Measurements from ENCODE around the gene KLLN.
"Not testable (repeated sequence)": the region's sequence is repeated elsewhere in the genome, so short reads cannot be mapped to it uniquely, and the experiment has no call there.

KLLN gene

DNA sequence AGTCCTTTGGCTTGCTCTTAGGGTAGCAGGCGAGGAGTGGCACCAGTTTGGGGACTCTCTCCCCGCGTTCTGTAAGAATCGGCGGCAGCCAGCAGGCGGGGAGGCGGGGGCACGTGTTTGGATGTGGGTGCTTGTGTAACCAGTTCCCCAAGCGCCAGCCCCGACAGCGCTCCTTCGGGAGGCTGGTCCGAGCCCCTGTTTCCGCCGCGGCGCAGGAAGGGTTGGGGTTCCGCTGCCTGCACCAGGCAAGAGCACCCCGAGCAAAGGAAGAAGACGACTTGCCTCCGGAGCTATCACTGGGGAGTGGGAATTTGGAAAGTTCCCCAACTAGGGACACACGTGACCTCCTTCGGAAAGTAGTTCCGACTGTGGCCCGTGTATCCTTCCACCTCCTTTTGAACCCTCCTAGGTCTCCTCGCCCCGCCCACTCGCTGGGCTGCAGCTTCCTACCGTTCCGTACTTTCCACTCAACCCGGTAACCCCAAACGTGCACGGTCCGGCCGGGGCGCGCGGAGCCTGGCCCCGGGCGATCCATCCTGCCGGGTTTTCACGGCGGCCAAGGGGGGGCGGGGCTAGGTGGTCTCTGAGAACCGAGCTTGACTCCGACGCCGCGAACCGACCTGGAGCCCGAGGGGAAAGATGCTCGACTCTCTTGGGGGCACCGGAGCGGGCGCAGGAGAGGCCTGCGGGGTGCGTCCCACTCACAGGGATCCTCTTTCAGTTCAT is 1.2 kb downstream of the KLLN start:
- Histone ChIP-seq H3K4me1 (peaks cover 6% of the 10 kb centered on the region; the same call in 1 of the 2 replicates), H3K9me3 (no peaks in the 10 kb centered on the region), H3K27me3 (no peaks in the 10 kb centered on the region), H3K4me3 (ENCODE audit: low read depth, low read length) (peak overlapping the region; percentile 99), H3K36me3 (peaks cover 3% of the 10 kb centered on the region)
- TF ChIP-seq, protein P1, sequence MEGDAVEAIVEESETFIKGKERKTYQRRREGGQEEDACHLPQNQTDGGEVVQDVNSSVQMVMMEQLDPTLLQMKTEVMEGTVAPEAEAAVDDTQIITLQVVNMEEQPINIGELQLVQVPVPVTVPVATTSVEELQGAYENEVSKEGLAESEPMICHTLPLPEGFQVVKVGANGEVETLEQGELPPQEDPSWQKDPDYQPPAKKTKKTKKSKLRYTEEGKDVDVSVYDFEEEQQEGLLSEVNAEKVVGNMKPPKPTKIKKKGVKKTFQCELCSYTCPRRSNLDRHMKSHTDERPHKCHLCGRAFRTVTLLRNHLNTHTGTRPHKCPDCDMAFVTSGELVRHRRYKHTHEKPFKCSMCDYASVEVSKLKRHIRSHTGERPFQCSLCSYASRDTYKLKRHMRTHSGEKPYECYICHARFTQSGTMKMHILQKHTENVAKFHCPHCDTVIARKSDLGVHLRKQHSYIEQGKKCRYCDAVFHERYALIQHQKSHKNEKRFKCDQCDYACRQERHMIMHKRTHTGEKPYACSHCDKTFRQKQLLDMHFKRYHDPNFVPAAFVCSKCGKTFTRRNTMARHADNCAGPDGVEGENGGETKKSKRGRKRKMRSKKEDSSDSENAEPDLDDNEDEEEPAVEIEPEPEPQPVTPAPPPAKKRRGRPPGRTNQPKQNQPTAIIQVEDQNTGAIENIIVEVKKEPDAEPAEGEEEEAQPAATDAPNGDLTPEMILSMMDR (IDR thresholded peaks at IDR 0.05; ENCODE audit: low read depth, low read length) = no peak
- peak; percentile 80 for DNase-seq

DNA sequence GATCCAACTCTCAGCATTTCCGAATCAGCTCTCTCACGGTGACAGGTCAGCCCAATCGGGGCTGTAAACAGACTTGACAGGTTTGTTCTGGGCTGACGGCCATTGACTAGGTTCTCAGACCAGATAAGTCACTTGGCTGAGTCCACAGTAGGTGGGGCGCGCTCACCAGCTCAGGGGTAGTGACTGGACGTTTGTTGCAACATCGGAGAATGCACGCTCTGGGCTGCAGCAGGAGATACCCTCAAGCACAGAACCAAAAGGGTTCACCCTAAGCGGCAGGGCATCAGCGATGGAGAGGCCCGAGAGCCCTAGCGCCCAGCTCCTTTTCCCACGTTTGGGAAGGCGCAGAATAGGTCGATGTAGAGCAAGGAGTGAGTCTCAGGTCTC is 1.8 kb downstream of the KLLN start:
- H3K27me3 ChIP-seq = no peaks in the 10 kb centered on the region
- no peak overlapping the region for H3K4me3 ChIP-seq (ENCODE audit: low read depth, low read length)
- TF ChIP-seq, protein P1 (IDR thresholded peaks at IDR 0.05; ENCODE audit: low read depth, low read length) = no peak
- DNase-seq = no peak
- peaks cover 6% of the 10 kb centered on the region; the same call in 1 of the 2 replicates for H3K4me1 ChIP-seq
- H3K9me3 ChIP-seq = no peaks in the 10 kb centered on the region
- peaks cover 3% of the 10 kb centered on the region for H3K36me3 ChIP-seq

DNA sequence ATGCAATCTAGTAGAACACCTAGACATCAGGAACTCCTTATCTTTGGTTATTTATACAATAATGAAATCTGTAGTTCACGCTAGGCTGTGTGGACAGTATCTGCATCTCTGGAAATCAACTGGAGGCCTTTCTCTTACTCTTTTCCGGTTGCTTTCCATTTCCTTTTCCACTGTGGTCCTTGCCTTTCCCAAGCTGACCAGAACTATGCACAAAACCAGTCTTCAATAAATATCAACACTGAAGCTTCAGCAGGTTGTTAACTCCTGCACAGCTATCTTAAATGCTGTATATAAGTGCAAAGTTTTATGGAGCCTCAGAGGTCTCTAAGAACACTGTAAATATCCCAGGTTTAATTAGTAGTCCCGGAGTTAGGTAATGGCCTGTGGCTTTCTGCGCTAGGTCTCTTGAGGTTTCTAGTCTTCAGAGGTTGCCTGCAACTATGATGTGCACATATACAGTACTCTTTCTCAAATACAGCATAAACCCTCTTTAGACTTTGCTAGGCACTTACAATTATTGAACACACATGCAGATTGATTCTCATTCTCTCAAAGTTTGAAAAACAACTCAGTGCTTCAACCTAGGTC is 2.4 kb downstream of the KLLN start:
- DNase-seq = no peak
- H3K36me3 ChIP-seq = peaks cover 3% of the 10 kb centered on the region; the same call in 1 of the 2 replicates
- no peaks in the 10 kb centered on the region for H3K27me3 ChIP-seq
- H3K9me3 ChIP-seq = no peaks in the 10 kb centered on the region
- peaks cover 6% of the 10 kb centered on the region; the same call in 1 of the 2 replicates for H3K4me1 ChIP-seq
- 0 out of 2 replicates have a peak overlapping the region, but pooled peaks have one; percentile 7 for H3K4me3 ChIP-seq (ENCODE audit: low read depth, low read length)
- TF ChIP-seq, protein P1 (IDR thresholded peaks at IDR 0.05; ENCODE audit: low read depth, low read length) = no peak

DNA sequence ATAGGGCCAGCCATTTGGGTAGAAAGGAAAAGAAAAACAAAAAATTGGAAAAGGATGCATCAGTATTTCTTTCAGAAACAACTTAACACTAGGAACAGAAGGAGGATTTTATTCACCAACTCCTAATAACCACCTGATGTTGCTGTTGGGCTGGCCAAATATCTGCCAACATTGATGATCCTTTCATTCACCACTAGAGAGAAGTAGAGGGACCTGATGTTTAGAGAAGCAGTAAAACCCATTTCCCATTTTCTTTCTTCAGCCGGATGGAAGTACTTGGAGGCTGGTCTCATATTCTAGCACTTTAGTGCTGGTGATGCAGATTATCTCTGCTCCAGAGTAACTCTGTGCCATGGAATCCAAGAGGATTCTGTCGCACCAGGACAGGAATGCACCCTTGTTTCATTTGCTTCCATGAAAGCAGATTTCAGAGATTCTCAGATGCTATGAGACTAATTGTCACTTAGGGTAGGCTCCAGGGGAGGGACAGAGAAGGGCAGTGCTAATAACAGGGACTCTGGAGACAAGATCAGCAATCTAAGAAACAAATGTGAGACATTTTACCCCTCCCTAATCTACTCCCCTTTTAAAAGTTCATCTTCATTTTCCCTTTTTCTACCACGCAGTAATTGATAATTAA is 3.1 kb downstream of the KLLN start:
- peak; percentile 20 for DNase-seq
- no peak overlapping the region for H3K4me3 ChIP-seq (ENCODE audit: low read depth, low read length)

DNA sequence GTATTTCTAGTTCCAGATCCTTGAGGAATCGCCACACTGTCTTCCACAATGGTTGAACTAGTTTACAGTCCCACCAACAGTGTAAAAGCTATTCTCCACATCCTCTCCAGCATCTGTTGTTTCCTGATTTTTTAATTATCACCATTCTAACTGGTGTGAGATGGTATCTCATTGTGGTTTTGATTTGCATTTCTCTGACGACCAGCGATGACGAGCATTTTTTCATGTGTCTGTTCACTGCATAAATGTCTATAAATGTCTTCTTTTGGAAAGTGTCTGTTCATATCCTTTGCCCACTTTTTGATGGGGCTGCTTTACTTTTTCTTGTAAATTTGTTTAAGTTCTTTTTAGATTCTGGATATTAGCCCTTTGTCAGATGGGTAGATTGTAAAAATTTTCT is 7.7 kb downstream of the KLLN start:
- not testable (repeated sequence) for H3K27me3 ChIP-seq; H3K4me3 ChIP-seq (ENCODE audit: low read depth, low read length); DNase-seq; H3K9me3 ChIP-seq; H3K36me3 ChIP-seq; H3K4me1 ChIP-seq

More for the DNA sequence above, 3.1 kb downstream of the KLLN start:
- no peaks in the 10 kb centered on the region for H3K9me3 ChIP-seq
- peaks cover 6% of the 10 kb centered on the region; the same call in 1 of the 2 replicates for H3K4me1 ChIP-seq
- TF ChIP-seq, protein P1 (IDR thresholded peaks at IDR 0.05; ENCODE audit: low read depth, low read length) = peak; percentile 80
- H3K27me3 ChIP-seq = no peaks in the 10 kb centered on the region
- H3K36me3 ChIP-seq = peaks cover 3% of the 10 kb centered on the region; the same call in 1 of the 2 replicates

DNA sequence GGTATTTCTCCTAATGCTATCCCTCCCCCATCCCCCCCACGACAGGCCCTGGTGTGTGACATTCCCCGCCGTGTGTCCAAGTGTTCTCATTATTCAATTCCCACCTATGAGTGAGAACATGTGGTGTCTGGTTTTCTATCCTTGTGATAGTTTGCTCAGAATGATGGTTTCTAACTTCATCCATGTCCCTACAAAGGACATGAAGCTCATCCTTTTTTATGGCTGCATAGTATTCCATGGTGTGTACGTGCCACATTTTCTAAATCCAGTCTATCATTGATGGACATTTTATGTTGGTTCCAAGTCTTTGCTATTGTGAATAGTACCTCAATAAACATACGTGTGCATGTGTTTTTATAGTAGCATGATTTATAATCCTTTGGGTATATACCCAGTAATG is 8.1 kb downstream of the KLLN start:
- H3K36me3 ChIP-seq; H3K4me3 ChIP-seq (ENCODE audit: low read depth, low read length); H3K27me3 ChIP-seq; DNase-seq; H3K9me3 ChIP-seq; H3K4me1 ChIP-seq: not testable (repeated sequence)

DNA sequence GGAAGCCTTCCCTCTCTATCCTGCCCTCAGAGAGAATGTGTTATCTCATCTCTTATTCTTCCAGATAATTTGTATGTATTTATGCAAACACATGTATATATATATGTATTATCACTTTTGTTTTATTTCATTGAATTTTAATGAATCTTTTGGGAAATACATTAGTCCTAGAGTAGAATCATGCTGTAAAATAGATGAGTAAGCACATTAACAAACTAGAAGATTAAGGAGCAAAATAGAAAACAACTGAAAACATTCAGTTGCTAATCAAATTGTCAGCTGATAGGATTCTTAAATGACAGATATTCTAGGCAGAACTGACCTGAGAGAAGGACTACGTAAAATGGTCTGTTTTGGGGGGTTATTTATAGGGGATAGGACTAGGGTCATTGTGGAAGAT is 11.2 kb downstream of the KLLN start:
- peaks cover 5% of the 10 kb centered on the region; the same call in 1 of the 2 replicates for H3K4me1 ChIP-seq
- no peak overlapping the region for H3K4me3 ChIP-seq (ENCODE audit: low read depth, low read length)
- no peaks in the 10 kb centered on the region for H3K27me3 ChIP-seq
- TF ChIP-seq, protein P1 (IDR thresholded peaks at IDR 0.05; ENCODE audit: low read depth, low read length) = no peak
- no peaks in the 10 kb centered on the region for H3K36me3 ChIP-seq
- no peaks in the 10 kb centered on the region for H3K9me3 ChIP-seq
- DNase-seq = no peak
